Body of pancreas (tissue), 4 donors: ENCODE results near the gene SEC14L1.

Experiments used
- CTCF ChIP-seq, 7 experiments: fragments of 450-650 bp in 4 of 7; fragments of 200-600 bp in 3 of 7; sonication (generic) in 3 of 7; IDR thresholded peaks; one replicate each; pipeline ENCODE4 v1.5.1; 2016 to 2019; ENCODE audit warnings: antibody characterized with exemption in 7 of 7
- POLR2A ChIP-seq, 3 donors: fragments of 450-650 bp; IDR thresholded peaks; one replicate each; pipeline ENCODE4 v1.6.1; 2016; ENCODE audit warnings: antibody characterized with exemption in 3 of 3, mild to moderate bottlenecking in 2 of 3

- TF ChIP-seq CTCF (IDR thresholded peaks at IDR 0.05) (no peak), POLR2A (IDR thresholded peaks at IDR 0.05) (no peak)
Observed at GRCh38 chr17:77128896-77129567, 11.7 kb upstream of the SEC14L1 start.
